Sigmoid colon (tissue), 4 donors: ENCODE measurements around the gene DYSF.

Source experiments
- EP300 ChIP-seq, 4 donors: sonication (generic); formaldehyde crosslinking; IDR thresholded peaks; one replicate each; pipeline ENCODE4 v1.6.1; 2017; ENCODE audit warnings: antibody characterized with exemption in 4 of 4
- POLR2A ChIP-seq, 2 donors: fragments of 450-650 bp; IDR thresholded peaks; one replicate each; pipeline ENCODE4 v1.6.1; 2016; ENCODE audit warnings: antibody characterized with exemption in 2 of 2, mild to moderate bottlenecking in 2 of 2, moderate library complexity in 2 of 2
- POLR2AphosphoS5 ChIP-seq, 4 donors: sonication (generic); formaldehyde crosslinking; IDR thresholded peaks; one replicate each; pipeline ENCODE4 v1.6.1; 2017; ENCODE audit warnings: antibody characterized with exemption in 4 of 4
- TF ChIP-seq, protein P1 (sequence below), 4 experiments: fragments of 450-650 bp in 3 of 4; fragments of 200-600 bp in 1 of 4; IDR thresholded peaks; one replicate each; pipeline ENCODE4 v1.5.1; 2016 to 2019; ENCODE audit warnings: antibody characterized with exemption in 4 of 4, mild to moderate bottlenecking in 3 of 4, moderate library complexity in 2 of 4

DNA sequence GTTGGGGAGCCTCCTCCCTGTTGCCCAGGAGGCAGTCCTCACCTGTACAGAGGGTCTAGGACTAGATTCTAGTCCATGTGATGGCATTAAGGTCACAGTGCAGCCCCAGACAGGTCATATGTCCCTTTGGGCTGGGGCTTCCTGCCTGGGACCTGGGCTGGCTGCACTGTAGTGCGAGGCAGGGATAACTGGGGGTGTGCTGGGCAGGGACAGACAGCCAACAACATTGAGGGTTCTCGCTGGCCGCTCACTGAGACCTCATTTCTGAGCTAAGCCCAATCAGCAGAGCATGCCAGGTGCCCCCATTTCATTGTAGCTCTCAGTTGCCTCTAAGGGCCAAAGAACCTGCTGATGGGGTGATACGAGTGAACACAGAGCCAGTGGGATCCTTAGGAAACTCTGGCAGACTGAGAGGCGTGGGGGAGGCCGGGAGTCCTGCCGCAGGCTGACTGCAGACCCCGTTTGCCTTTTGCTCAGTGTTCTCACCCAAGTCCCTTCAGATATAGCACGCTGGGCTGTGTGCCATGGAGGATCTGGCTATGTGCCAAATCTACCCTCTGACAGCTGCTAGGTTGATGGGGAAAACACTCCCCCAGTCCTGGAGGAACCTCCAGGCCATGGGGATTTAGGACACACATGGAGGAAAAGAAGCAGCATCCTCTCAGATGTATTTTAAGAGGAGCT lies 51.9 kb downstream of the DYSF start:
- TF ChIP-seq, protein P1, sequence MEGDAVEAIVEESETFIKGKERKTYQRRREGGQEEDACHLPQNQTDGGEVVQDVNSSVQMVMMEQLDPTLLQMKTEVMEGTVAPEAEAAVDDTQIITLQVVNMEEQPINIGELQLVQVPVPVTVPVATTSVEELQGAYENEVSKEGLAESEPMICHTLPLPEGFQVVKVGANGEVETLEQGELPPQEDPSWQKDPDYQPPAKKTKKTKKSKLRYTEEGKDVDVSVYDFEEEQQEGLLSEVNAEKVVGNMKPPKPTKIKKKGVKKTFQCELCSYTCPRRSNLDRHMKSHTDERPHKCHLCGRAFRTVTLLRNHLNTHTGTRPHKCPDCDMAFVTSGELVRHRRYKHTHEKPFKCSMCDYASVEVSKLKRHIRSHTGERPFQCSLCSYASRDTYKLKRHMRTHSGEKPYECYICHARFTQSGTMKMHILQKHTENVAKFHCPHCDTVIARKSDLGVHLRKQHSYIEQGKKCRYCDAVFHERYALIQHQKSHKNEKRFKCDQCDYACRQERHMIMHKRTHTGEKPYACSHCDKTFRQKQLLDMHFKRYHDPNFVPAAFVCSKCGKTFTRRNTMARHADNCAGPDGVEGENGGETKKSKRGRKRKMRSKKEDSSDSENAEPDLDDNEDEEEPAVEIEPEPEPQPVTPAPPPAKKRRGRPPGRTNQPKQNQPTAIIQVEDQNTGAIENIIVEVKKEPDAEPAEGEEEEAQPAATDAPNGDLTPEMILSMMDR (IDR thresholded peaks at IDR 0.05): no peak
- TF ChIP-seq EP300 (IDR thresholded peaks at IDR 0.05): no peak
- no peak for TF ChIP-seq POLR2A (IDR thresholded peaks at IDR 0.05)
- no peak for TF ChIP-seq POLR2AphosphoS5 (IDR thresholded peaks at IDR 0.05)
